ENCODE data around the gene DOCK4. TPM values are rescaled to one million over a fixed set of nuclear protein-coding genes. Genes with fewer than 3 reads are reported as not detected.

Gene DOCK4
- total RNA-seq, 2 experiments from 2014 or later, result 1.4 to 1.7 TPM

GRCh38 chr7:112193915-112194502, 12.2 kb downstream of the DOCK4 start:
- H3K27me3 Mint-ChIP-seq, result peaks cover 40% of the 10 kb centered on the region
- ATAC-seq (ENCODE audit: low read depth), result no peak
- no peaks in the 10 kb centered on the region for H3K4me1 Mint-ChIP-seq
- DNase-seq, result no peak
- H3K36me3 Mint-ChIP-seq, result no peaks in the 10 kb centered on the region
- no peak overlapping the region for H3K27ac Mint-ChIP-seq
- H3K4me3 Mint-ChIP-seq, result no peak overlapping the region
- POLR2A ChIA-PET, result no interaction called here
- H3K9me3 Mint-ChIP-seq, result no peaks in the 10 kb centered on the region

- POLR2A ChIA-PET, result no interaction called here
Observed at GRCh38 chr7:112192236-112193154, 13.7 kb downstream of the DOCK4 start.

GRCh38 chr7:112190120-112190519, 16.1 kb downstream of the DOCK4 start:
- Mint-ChIP-seq H3K4me3 (no peak overlapping the region), H3K9me3 (no peaks in the 10 kb centered on the region), H3K36me3 (no peaks in the 10 kb centered on the region), H3K27ac (no peak overlapping the region), H3K4me1 (no peaks in the 10 kb centered on the region), H3K27me3 (peaks cover 26% of the 10 kb centered on the region)
- ATAC-seq (ENCODE audit: low read depth) (no peak), DNase-seq (no peak)
- POLR2A ChIA-PET, result no interaction called here

More at GRCh38 chr7:112192236-112193154, 13.7 kb downstream of the DOCK4 start:
- Mint-ChIP-seq H3K4me1 (no peaks in the 10 kb centered on the region), H3K27ac (no peak overlapping the region), H3K9me3 (no peaks in the 10 kb centered on the region), H3K4me3 (no peak overlapping the region), H3K36me3 (no peaks in the 10 kb centered on the region), H3K27me3 (peaks cover 37% of the 10 kb centered on the region)
- ATAC-seq (ENCODE audit: low read depth) (no peak), DNase-seq (no peak)

- Mint-ChIP-seq H3K4me3 (no peak overlapping the region), H3K4me1 (no peaks in the 10 kb centered on the region), H3K36me3 (no peaks in the 10 kb centered on the region), H3K9me3 (no peaks in the 10 kb centered on the region), H3K27me3 (peaks cover 21% of the 10 kb centered on the region), H3K27ac (no peak overlapping the region)
- POLR2A ChIA-PET, result no interaction called here
- ATAC-seq (ENCODE audit: low read depth) (no peak), DNase-seq (no peak)
Observed at GRCh38 chr7:112189691-112190090, 16.5 kb downstream of the DOCK4 start.

- DNase-seq (no peak), ATAC-seq (ENCODE audit: low read depth) (no peak)
- Mint-ChIP-seq H3K27ac (no peak overlapping the region), H3K9me3 (no peaks in the 10 kb centered on the region), H3K27me3 (peaks cover 13% of the 10 kb centered on the region), H3K36me3 (no peaks in the 10 kb centered on the region), H3K4me1 (no peaks in the 10 kb centered on the region), H3K4me3 (no peak overlapping the region)
- POLR2A ChIA-PET, result no interaction called here
Observed at GRCh38 chr7:112188257-112188656, 17.9 kb downstream of the DOCK4 start.

GRCh38 chr7:112186300-112186699, 19.9 kb downstream of the DOCK4 start:
- no peak for ATAC-seq (ENCODE audit: low read depth)
- no peak overlapping the region for H3K4me3 Mint-ChIP-seq

GRCh38 chr7:112185005-112185834, 21.0 kb downstream of the DOCK4 start:
- Mint-ChIP-seq H3K4me1 (no peaks in the 10 kb centered on the region), H3K36me3 (no peaks in the 10 kb centered on the region), H3K9me3 (no peaks in the 10 kb centered on the region), H3K27ac (no peak overlapping the region), H3K27me3 (peaks cover 12% of the 10 kb centered on the region), H3K4me3 (no peak overlapping the region)
- DNase-seq, result no peak
- ATAC-seq (ENCODE audit: low read depth), result no peak
- POLR2A ChIA-PET, result no interaction called here

More at GRCh38 chr7:112186300-112186699, 19.9 kb downstream of the DOCK4 start:
- Mint-ChIP-seq H3K4me1 (no peaks in the 10 kb centered on the region), H3K36me3 (no peaks in the 10 kb centered on the region), H3K9me3 (no peaks in the 10 kb centered on the region), H3K27ac (no peak overlapping the region), H3K27me3 (peaks cover 9% of the 10 kb centered on the region)
- POLR2A ChIA-PET, result no interaction called here
- no peak for DNase-seq

- H3K4me3 Mint-ChIP-seq, result no peak overlapping the region
- POLR2A ChIA-PET, result no interaction called here
- no peaks in the 10 kb centered on the region for H3K9me3 Mint-ChIP-seq
- no peak overlapping the region for H3K27ac Mint-ChIP-seq
- no peaks in the 10 kb centered on the region for H3K36me3 Mint-ChIP-seq
- no peak for DNase-seq
- H3K27me3 Mint-ChIP-seq, result peaks cover 8% of the 10 kb centered on the region
- ATAC-seq (ENCODE audit: low read depth), result no peak
- no peaks in the 10 kb centered on the region for H3K4me1 Mint-ChIP-seq
Observed at GRCh38 chr7:112184455-112184854, 21.7 kb downstream of the DOCK4 start.

GRCh38 chr7:112183266-112183665, 22.9 kb downstream of the DOCK4 start:
- H3K27ac Mint-ChIP-seq, result no peak overlapping the region
- DNase-seq, result no peak
- H3K4me3 Mint-ChIP-seq, result no peak overlapping the region
- ATAC-seq (ENCODE audit: low read depth), result no peak
- peaks cover 12% of the 10 kb centered on the region for H3K27me3 Mint-ChIP-seq
- H3K36me3 Mint-ChIP-seq, result no peaks in the 10 kb centered on the region
- H3K4me1 Mint-ChIP-seq, result no peaks in the 10 kb centered on the region
- POLR2A ChIA-PET, result no interaction called here
- no peaks in the 10 kb centered on the region for H3K9me3 Mint-ChIP-seq

- Mint-ChIP-seq H3K27me3 (peaks cover 12% of the 10 kb centered on the region), H3K27ac (no peak overlapping the region), H3K9me3 (no peaks in the 10 kb centered on the region), H3K36me3 (no peaks in the 10 kb centered on the region), H3K4me3 (no peak overlapping the region), H3K4me1 (no peaks in the 10 kb centered on the region)
- DNase-seq (no peak), ATAC-seq (ENCODE audit: low read depth) (no peak)
- POLR2A ChIA-PET, result interaction anchor here (0.8 kb wide), 1 partner anchor 21 kb away, joined by 3 read pairs; no protein-coding TSS in a partner anchor
Observed at GRCh38 chr7:112182749-112183148, 23.4 kb downstream of the DOCK4 start.

- Mint-ChIP-seq H3K4me1 (no peaks in the 10 kb centered on the region), H3K4me3 (no peak overlapping the region), H3K27ac (no peak overlapping the region), H3K9me3 (no peaks in the 10 kb centered on the region), H3K36me3 (no peaks in the 10 kb centered on the region), H3K27me3 (peaks cover 13% of the 10 kb centered on the region)
- POLR2A ChIA-PET, result no interaction called here
- DNase-seq (no peak), ATAC-seq (ENCODE audit: low read depth) (no peak)
Observed at GRCh38 chr7:112180223-112180622, 26.0 kb downstream of the DOCK4 start.

- ATAC-seq (ENCODE audit: low read depth) (no peak), DNase-seq (no peak)
- POLR2A ChIA-PET, result no interaction called here
- Mint-ChIP-seq H3K27me3 (peaks cover 17% of the 10 kb centered on the region), H3K4me3 (no peak overlapping the region), H3K27ac (no peak overlapping the region), H3K9me3 (no peaks in the 10 kb centered on the region), H3K36me3 (no peaks in the 10 kb centered on the region), H3K4me1 (no peaks in the 10 kb centered on the region)
Observed at GRCh38 chr7:112176693-112177415, 29.3 kb downstream of the DOCK4 start.

- H3K4me3 Mint-ChIP-seq, result no peak overlapping the region
- H3K36me3 Mint-ChIP-seq, result no peaks in the 10 kb centered on the region
- no peaks in the 10 kb centered on the region for H3K4me1 Mint-ChIP-seq
- H3K27me3 Mint-ChIP-seq, result peaks cover 17% of the 10 kb centered on the region
- H3K9me3 Mint-ChIP-seq, result no peaks in the 10 kb centered on the region
- POLR2A ChIA-PET, result no interaction called here
- ATAC-seq (ENCODE audit: low read depth) (no peak), DNase-seq (no peak)
- no peak overlapping the region for H3K27ac Mint-ChIP-seq
Observed at GRCh38 chr7:112176241-112176640, 30.0 kb downstream of the DOCK4 start.

Measured in activated naive CD8-positive, alpha-beta T cell treated with anti-CD3 and anti-CD28 coated beads, Interleukin-2, amount 10 ng/mL, durations not matched to agents 7 days and 5 days (primary cell).